K562 (cell line): Measurements from ENCODE around the gene MKS1. TPM values are rescaled to one million over a fixed set of nuclear protein-coding genes. Genes with fewer than 3 reads are reported as not detected.

ENCODE experiments used
- ARNT ChIP-seq, 2 experiments: fragments of 450-650 bp; IDR thresholded peaks; 2 replicates each; pipeline ENCODE4 v1.6.1; 2016; ENCODE audit warnings: mild to moderate bottlenecking in 1 of 2
- CCAR2 ChIP-seq: fragments of 200-400 bp; formaldehyde crosslinking; IDR thresholded peaks from 2 replicates; pipeline ENCODE4 v1.6.1; 2017; ENCODE audit warnings: mild to moderate bottlenecking, low read depth, low read length
- HDAC8 ChIP-seq: fragments of 450-650 bp; IDR thresholded peaks from 2 replicates; pipeline ENCODE4 v1.6.1; 2016; ENCODE audit warnings: mild to moderate bottlenecking, missing genetic modification characterization, moderate library complexity, missing compliant biosample characterization
- HES1 ChIP-seq: fragments of 450-650 bp; IDR thresholded peaks from 2 replicates; pipeline ENCODE4 v1.6.1; 2016; ENCODE audit warnings: low read depth, mild to moderate bottlenecking, moderate library complexity
- TRIM28 ChIP-seq: fragments of 450-650 bp; IDR thresholded peaks from 2 replicates; pipeline ENCODE4 v1.6.1; 2017
- ZBTB33 ChIP-seq: sonication (generic); formaldehyde crosslinking; IDR thresholded peaks from 2 replicates; pipeline ENCODE4 v1.8.1; 2023; ENCODE audit warnings: mild to moderate bottlenecking, missing genetic modification reagents
- ZBTB49 ChIP-seq: sonication (generic); formaldehyde crosslinking; IDR thresholded peaks from 2 replicates; pipeline ENCODE4 v1.8.0; 2022; ENCODE audit warnings: missing genetic modification reagents, mild to moderate bottlenecking, borderline replicate concordance
- ZC3H8 ChIP-seq: fragments of 450-650 bp; IDR thresholded peaks from 2 replicates; pipeline ENCODE4 v1.6.1; 2017
- ZFP30 ChIP-seq: fragments of 250-450 bp; sonication (Bioruptor Pico); IDR thresholded peaks from 2 replicates; pipeline ENCODE4 v1.8.0; 2022; ENCODE audit warnings: moderate library complexity, mild to moderate bottlenecking, inconsistent platforms, borderline replicate concordance
- ZHX1 ChIP-seq: fragments of 150-350 bp; conservative IDR thresholded peaks from 2 replicates; pipeline ENCODE4 v1.6.1; 2014; ENCODE audit warnings: low read length
- ZNF407 ChIP-seq: fragments of 450-650 bp; IDR thresholded peaks from 2 replicates; pipeline ENCODE4 v1.6.1; 2016; ENCODE audit warnings: low read depth
- polyA plus RNA-seq, 8 experiments: library from polyadenylated mRNA; depleted of rRNA in 4 of 8; stranded (reverse) in 5 of 8; unstranded in 3 of 8; fragments of >200 nt; fragmentation: Nextera tagmentation in 2 of 8; fragmentation: Illumina TruSeq in 1 of 8; extraction: Ambion mirVana in 2 of 8; extraction: Trizol in 1 of 8; gene quantifications; 2 replicates each; pipeline versions ENCODE4 v1.2.1 to v1.2.3, GENCODE V29; 2011 to 2014; ENCODE audit warnings: inconsistent platforms in 1 of 8, missing spikeins in 1 of 8
- total RNA-seq, 7 experiments: library from RNA; depleted of rRNA in 6 of 7; stranded (reverse); fragments of >200 nt in 6 of 7; fragmentation: Illumina TruSeq in 2 of 7; extraction: Trizol in 2 of 7; gene quantifications; 2 replicates each; pipeline versions ENCODE4 v1.2.1 to v1.2.3, GENCODE V29; 2011 to 2021; ENCODE audit warnings: low replicate concordance in 1 of 7

Gene MKS1
- total and polyA plus RNA-seq, 9 of the 15 experiments (the other 6 are each of a cell fraction or from before 2014, with no cell fraction given) = 16.3 to 31.0 (median 25.9) TPM

- TF ChIP-seq ZBTB49 (CRISPR knock-in tag) (no peak), ZHX1 (no peak), CCAR2 (no peak), ZNF407 (no peak), HES1 (no peak), ZC3H8 (no peak), TRIM28 (no peak), ZBTB33 (CRISPR knock-in tag) (no peak), HDAC8 (tag) (0 out of 2 replicates have a peak, but pooled peaks have one; percentile 27), ARNT (IDR thresholded peaks at IDR 0.05) (no peak), ZFP30 (CRISPR knock-in tag) (no peak)
Measured at GRCh38 chr17:58184986-58185761, 33.9 kb downstream of the MKS1 start (continued).
